ENCODE results near the gene FNDC1. TPM values are rescaled to one million over a fixed set of nuclear protein-coding genes. Genes with fewer than 3 reads are reported as not detected.

The FNDC1 gene
- total and polyA plus RNA-seq, 11 donors = 0.08 to 7.5 (median 1.2) TPM

- 74 to 85% (median 83%) methylated on average over 7 of the region's 7 CpGs for WGBS, 4 donors
- Histone ChIP-seq H3K4me1 (no peaks in the 10 kb centered on the region), H3K4me3 (no peak overlapping the region), H3K27me3 (no peaks in the 10 kb centered on the region), H3K36me3 (no peaks in the 10 kb centered on the region), H3K27ac (no peak overlapping the region), H3K9me3 (no peaks in the 10 kb centered on the region)
- no peak for DNase-seq
- intact Hi-C loops (cut with DNase I) = no loop called here
- ATAC-seq = no peak
- no peak for TF ChIP-seq POLR2A (IDR thresholded peaks at IDR 0.05)
- no peak for TF ChIP-seq CTCF (IDR thresholded peaks at IDR 0.05)
Observed at GRCh38 chr6:159197251-159197650, 28.1 kb downstream of the FNDC1 start.

- Histone ChIP-seq H3K9me3 (no peaks in the 10 kb centered on the region), H3K27ac (no peak overlapping the region), H3K36me3 (no peaks in the 10 kb centered on the region), H3K4me1 (peaks cover 0 to 10% (median 0%) of the 10 kb centered on the region in 12 donors), H3K4me3 (no peak overlapping the region), H3K27me3 (no peaks in the 10 kb centered on the region)
- intact Hi-C loops (cut with DNase I) = no loop called here
- DNase-seq (no peak), ATAC-seq (no peak)
- WGBS, 4 donors = 67 to 82% (median 73%) methylated on average over 1 of the region's 1 CpG
- no peak for TF ChIP-seq POLR2A (IDR thresholded peaks at IDR 0.05)
- TF ChIP-seq CTCF (IDR thresholded peaks at IDR 0.05) = no peak
Observed at GRCh38 chr6:159201336-159201735, 32.1 kb downstream of the FNDC1 start.

GRCh38 chr6:159203304-159204005, 34.3 kb downstream of the FNDC1 start:
- H3K9me3 ChIP-seq = no peaks in the 10 kb centered on the region
- 50 to 62% (median 59%) methylated on average over 9 of the region's 9 CpGs for WGBS, 4 donors
- TF ChIP-seq CTCF (IDR thresholded peaks at IDR 0.05) (no peak), POLR2A (IDR thresholded peaks at IDR 0.05) (no peak)
- intact Hi-C loops (cut with DNase I) = no loop called here
- no peaks in the 10 kb centered on the region for H3K36me3 ChIP-seq
- no peak overlapping the region for H3K27ac ChIP-seq
- peaks cover 0 to 10% (median 0%) of the 10 kb centered on the region in 12 donors for H3K4me1 ChIP-seq
- H3K4me3 ChIP-seq = no peak overlapping the region
- H3K27me3 ChIP-seq = peaks cover 0 to 5% (median 0%) of the 10 kb centered on the region in 9 donors
- DNase-seq (no peak), ATAC-seq (peak in 3 of 4 donors; percentile 36 to 75 (median 67))

- WGBS, 4 donors = 93 to 100% (median 99%) methylated on average over 2 to 3 of the region's 3 CpGs
- Histone ChIP-seq H3K9me3 (no peaks in the 10 kb centered on the region), H3K36me3 (no peaks in the 10 kb centered on the region), H3K27me3 (peaks cover 0 to 6% (median 0%) of the 10 kb centered on the region in 9 donors), H3K4me1 (peaks cover 0 to 10% (median 0%) of the 10 kb centered on the region in 12 donors), H3K27ac (no peak overlapping the region), H3K4me3 (no peak overlapping the region)
- intact Hi-C loops (cut with DNase I) = no loop called here
- no peak for ATAC-seq
- no peak for DNase-seq
- no peak for TF ChIP-seq CTCF (IDR thresholded peaks at IDR 0.05)
- no peak for TF ChIP-seq POLR2A (IDR thresholded peaks at IDR 0.05)
Observed at GRCh38 chr6:159204605-159205004, 35.4 kb downstream of the FNDC1 start.

Measured in heart left ventricle (tissue), 16 donors.